Cardiac muscle cell (in vitro differentiated cells and primary cell): ENCODE measurements around the gene SNCAIP. TPM values are rescaled to one million over a fixed set of nuclear protein-coding genes. Genes with fewer than 3 reads are reported as not detected.

Source experiments
- DNase-seq, 2 donors: peaks; one replicate each; pipeline versions ENCODE4 v3.0.0 to v3.0.0-alpha.2; 2010 to 2017; ENCODE audit warnings: low read depth in 1 of 2, low spot score in 1 of 2
- H3K27ac ChIP-seq: fragments of 200-600 bp; sonication (generic); 2 replicates; pipeline ENCODE4 v1.5.1; 2016
- H3K27me3 ChIP-seq: fragments of 200-600 bp; sonication (generic); 2 replicates; pipeline ENCODE4 v1.6.0; 2016; ENCODE audit warnings: control low read depth
- H3K36me3 ChIP-seq: fragments of 200-600 bp; sonication (generic); 2 replicates; pipeline ENCODE4 v1.5.1; 2016; ENCODE audit warnings: control low read depth
- H3K4me1 ChIP-seq: fragments of 200-600 bp; sonication (generic); 2 replicates; pipeline ENCODE4 v1.8.1; 2017; ENCODE audit warnings: low read depth, mild to moderate bottlenecking, mixed run types
- H3K4me3 ChIP-seq: fragments of 200-600 bp; sonication (generic); 2 replicates; pipeline ENCODE4 v1.5.1; 2016; ENCODE audit warnings: mild to moderate bottlenecking
- H3K9me3 ChIP-seq: fragments of 200-600 bp; sonication (generic); 2 replicates; pipeline ENCODE4 v1.5.1; 2017; ENCODE audit warnings: low read depth, mild to moderate bottlenecking, control low read depth
- polyA plus RNA-seq: library from polyadenylated mRNA; unstranded; fragments of >200 nt; fragmentation: Nextera tagmentation; extraction: Ambion mirVana; gene quantifications from 2 replicates; pipeline ENCODE4 v1.2.1, GENCODE V29; 2016
- total RNA-seq: library from RNA; depleted of rRNA; stranded (reverse); fragments of >200 nt; gene quantifications from 2 replicates; pipeline ENCODE4 v1.2.3, GENCODE V29; 2016
- TF ChIP-seq, protein P1 (sequence below): IDR thresholded peaks from 2 replicates; pipeline ENCODE4 v1.5.1; 2012; ENCODE audit warnings: low read depth, mild to moderate bottlenecking, low read length

Gene SNCAIP
- total and polyA plus RNA-seq, 2 experiments from 2014 or later, result 9.0 to 14.1 TPM

DNA sequence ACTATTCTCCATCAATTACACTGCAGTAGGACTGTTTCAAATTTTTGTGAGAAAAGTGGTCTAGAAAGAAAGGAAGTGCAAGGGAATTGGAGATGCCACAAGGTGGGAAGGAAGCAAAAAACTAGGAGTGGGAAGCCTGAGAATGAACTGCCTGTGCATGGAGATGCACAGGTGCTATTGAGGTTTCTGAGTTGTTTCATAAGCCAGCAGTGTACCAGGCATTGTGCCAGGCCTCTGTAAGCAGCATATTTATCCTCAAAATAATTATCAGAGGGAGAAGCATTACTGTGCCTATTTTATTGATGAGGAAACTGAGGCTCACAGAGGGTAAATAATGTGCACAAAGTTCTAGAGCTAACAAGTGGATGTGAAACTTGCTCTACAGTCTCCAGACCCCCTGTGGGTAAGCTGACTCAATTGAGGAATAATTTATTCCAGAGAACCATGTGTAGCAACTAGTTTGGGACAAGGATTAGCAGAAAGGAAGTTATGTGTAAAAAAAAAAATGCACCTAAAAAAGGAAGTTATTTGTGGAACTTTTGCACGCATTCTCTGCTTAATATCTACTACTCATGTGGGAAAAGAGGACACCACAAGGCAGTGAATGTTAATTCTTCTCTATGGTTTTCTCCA, 96.7 kb downstream of the SNCAIP start:
- TF ChIP-seq, protein P1, sequence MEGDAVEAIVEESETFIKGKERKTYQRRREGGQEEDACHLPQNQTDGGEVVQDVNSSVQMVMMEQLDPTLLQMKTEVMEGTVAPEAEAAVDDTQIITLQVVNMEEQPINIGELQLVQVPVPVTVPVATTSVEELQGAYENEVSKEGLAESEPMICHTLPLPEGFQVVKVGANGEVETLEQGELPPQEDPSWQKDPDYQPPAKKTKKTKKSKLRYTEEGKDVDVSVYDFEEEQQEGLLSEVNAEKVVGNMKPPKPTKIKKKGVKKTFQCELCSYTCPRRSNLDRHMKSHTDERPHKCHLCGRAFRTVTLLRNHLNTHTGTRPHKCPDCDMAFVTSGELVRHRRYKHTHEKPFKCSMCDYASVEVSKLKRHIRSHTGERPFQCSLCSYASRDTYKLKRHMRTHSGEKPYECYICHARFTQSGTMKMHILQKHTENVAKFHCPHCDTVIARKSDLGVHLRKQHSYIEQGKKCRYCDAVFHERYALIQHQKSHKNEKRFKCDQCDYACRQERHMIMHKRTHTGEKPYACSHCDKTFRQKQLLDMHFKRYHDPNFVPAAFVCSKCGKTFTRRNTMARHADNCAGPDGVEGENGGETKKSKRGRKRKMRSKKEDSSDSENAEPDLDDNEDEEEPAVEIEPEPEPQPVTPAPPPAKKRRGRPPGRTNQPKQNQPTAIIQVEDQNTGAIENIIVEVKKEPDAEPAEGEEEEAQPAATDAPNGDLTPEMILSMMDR, result no peak
- H3K4me3 ChIP-seq, result no peak overlapping the region
- no peaks in the 10 kb centered on the region for H3K9me3 ChIP-seq
- no peaks in the 10 kb centered on the region for H3K27me3 ChIP-seq
- no peak for DNase-seq
- H3K36me3 ChIP-seq, result no peaks in the 10 kb centered on the region
- H3K27ac ChIP-seq, result no peak overlapping the region
- H3K4me1 ChIP-seq, result peaks cover 2% of the 10 kb centered on the region

GRCh38 chr5:122412966-122413365, 100.9 kb downstream of the SNCAIP start:
- H3K36me3 ChIP-seq, result no peaks in the 10 kb centered on the region
- H3K27ac ChIP-seq, result no peak overlapping the region
- H3K9me3 ChIP-seq, result no peaks in the 10 kb centered on the region
- TF ChIP-seq, protein P1, result no peak
- DNase-seq, result no peak
- peaks cover 7% of the 10 kb centered on the region for H3K4me1 ChIP-seq
- no peak overlapping the region for H3K4me3 ChIP-seq
- H3K27me3 ChIP-seq, result no peaks in the 10 kb centered on the region

DNA sequence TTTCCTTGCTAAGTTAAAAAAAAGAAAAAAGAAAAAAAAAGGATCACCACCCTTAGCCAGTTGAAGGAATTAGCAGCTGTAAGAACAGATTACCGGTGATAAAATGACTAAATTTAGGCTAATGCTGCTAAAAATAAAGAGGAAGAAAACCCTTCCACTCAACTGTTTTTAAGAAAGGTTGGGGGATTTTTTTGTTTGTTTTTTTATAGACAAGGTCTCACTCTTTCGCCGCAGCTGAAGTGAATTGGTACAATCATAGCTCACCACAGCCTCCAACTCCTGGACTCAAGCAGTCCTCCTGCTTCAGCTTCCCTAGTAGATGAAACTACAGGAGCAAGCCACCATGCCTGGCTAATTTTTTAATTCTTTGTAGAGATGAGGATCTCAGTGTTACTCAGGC, 101.7 kb downstream of the SNCAIP start:
- H3K4me1 ChIP-seq, result peaks cover 7% of the 10 kb centered on the region
- no peak for DNase-seq
- H3K9me3 ChIP-seq, result no peaks in the 10 kb centered on the region
- no peak overlapping the region for H3K27ac ChIP-seq
- no peaks in the 10 kb centered on the region for H3K27me3 ChIP-seq
- TF ChIP-seq, protein P1, result no peak
- no peaks in the 10 kb centered on the region for H3K36me3 ChIP-seq
- H3K4me3 ChIP-seq, result no peak overlapping the region

- H3K27ac ChIP-seq, result no peak overlapping the region
- peaks cover 7% of the 10 kb centered on the region for H3K4me1 ChIP-seq
- H3K9me3 ChIP-seq, result no peaks in the 10 kb centered on the region
Observed at GRCh38 chr5:122415030-122415800, 103.2 kb downstream of the SNCAIP start.

GRCh38 chr5:122415801-122416120, 103.7 kb downstream of the SNCAIP start:
- Histone ChIP-seq H3K27ac (no peak overlapping the region), H3K36me3 (no peaks in the 10 kb centered on the region), H3K27me3 (no peaks in the 10 kb centered on the region), H3K9me3 (no peaks in the 10 kb centered on the region), H3K4me1 (peaks cover 7% of the 10 kb centered on the region), H3K4me3 (no peak overlapping the region)
- DNase-seq, result no peak
- TF ChIP-seq, protein P1, result no peak

More at GRCh38 chr5:122415030-122415800, 103.2 kb downstream of the SNCAIP start:
- TF ChIP-seq, protein P1, result peak; percentile 84
- H3K4me3 ChIP-seq, result no peak overlapping the region
- no peaks in the 10 kb centered on the region for H3K36me3 ChIP-seq
- DNase-seq, result peak; percentile 83 to 86
- H3K27me3 ChIP-seq, result no peaks in the 10 kb centered on the region
